ENCODE measurements around the gene COX5B.
"Not testable (repeated sequence)": the region's sequence is repeated elsewhere in the genome, so short reads cannot be mapped to it uniquely, and the experiment has no call there.

Gene COX5B, protein sequence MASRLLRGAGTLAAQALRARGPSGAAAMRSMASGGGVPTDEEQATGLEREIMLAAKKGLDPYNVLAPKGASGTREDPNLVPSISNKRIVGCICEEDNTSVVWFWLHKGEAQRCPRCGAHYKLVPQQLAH

DNA sequence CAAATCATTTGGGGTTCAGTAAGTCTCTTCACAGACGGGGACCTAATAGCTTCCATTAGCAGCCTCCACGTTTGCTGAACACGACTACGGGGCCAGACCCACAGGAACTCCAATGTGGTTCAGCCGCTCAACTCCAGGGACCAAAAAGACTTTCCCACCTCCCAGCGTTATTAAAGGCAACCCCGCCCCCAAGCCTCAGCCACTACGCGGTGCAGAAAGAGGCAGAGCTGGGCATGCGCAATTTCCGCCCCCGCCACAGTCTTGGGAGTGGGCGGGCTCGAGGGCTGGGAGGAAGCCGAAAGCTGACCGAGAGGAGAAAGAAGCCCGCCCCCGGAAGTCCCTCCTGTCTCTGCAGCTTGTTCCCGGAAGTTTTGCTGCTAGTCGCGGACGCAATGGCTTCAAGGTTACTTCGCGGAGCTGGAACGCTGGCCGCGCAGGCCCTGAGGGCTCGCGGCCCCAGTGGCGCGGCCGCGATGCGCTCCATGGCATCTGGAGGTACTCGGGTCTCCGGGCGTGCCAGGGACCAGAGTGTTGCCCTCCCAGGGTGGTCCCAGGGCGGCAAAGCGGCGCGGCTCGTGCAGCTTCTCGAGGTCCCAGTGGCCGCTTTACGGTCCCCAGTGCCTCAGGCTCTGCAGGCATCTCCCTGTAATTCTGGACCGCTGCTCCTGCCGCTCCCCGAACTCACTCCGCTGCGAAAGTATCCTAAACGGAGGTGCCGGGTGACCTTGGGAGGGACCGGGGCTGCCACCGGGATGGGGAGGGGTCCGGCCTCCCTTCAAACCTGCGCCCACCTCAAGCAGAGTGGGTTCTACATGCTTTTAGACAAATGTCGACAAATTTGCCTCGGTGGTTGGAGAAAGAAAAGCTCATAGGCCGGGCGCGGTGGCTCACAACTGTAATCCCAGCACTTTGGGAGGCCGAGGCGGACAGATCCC lies at the start of gene COX5B:
Gene COX5B (plus strand): TSS at position 368 of the 935 bp plus-strand sequence. CDS start 25 bp downstream, at position 393.
- DNase-seq (ENCODE audit: low read depth), result peak; percentile 98

DNA sequence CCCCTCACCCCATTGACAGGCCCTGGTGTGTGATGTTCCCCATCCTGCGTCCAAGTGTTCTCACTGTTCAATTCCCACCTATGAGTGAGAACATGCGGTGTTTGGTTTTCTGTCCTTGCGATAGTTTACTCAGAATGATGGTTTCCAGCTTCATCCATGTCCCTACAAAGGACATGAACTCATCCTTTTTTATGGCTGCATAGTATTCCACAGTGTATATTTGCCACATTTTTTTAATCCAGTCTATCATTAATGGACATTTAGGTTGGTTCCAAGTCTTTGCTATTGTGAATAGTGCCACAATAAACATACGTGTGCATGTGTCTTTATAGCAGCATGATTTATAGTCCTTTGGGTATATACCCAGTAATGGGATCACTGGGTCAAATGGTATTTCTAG lies 49.7 kb upstream of the COX5B start:
- not testable (repeated sequence) for DNase-seq (ENCODE audit: low read depth)

DNA sequence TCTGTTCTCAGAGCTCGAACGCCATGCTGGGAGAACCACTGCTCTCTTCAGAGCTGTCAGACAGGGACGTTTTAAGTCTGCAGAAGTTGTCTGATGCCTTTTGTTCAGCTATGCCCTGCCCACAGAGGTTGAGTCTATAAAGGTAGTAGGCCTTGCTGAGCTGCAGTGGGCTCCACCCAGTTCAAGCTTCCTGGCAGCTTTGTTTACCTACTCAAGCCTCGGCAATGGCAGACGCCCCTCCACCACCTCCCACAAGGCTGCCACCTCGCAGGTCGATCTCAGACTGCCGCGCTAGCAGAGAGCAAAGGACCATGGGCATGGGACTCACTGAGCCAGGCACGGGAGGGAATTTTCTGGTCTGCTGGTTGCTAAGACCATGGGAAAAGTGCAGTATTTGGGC lies 44.3 kb upstream of the COX5B start:
- not testable (repeated sequence) for DNase-seq (ENCODE audit: low read depth)

DNA sequence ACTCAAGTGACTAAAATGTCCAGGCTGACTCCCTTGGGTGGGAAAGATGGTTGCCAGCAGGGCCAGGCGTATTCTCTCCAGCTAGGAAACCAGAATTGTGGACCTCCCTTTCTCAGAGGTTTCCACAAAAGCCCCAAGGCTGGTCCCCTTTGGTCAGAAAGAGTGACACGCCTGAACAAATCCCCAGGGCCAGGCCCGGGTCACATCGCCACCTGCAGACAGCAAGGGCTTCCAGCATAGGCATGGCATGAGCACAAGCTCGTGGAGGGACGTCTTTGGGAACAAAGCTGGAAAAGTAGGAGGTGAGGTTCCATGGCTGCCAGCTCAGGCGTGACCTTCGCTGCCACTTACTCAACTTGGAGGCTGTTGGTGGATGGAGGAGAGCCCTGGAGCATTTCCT lies 40.8 kb upstream of the COX5B start:
- DNase-seq (ENCODE audit: low read depth), result not testable (repeated sequence)

DNA sequence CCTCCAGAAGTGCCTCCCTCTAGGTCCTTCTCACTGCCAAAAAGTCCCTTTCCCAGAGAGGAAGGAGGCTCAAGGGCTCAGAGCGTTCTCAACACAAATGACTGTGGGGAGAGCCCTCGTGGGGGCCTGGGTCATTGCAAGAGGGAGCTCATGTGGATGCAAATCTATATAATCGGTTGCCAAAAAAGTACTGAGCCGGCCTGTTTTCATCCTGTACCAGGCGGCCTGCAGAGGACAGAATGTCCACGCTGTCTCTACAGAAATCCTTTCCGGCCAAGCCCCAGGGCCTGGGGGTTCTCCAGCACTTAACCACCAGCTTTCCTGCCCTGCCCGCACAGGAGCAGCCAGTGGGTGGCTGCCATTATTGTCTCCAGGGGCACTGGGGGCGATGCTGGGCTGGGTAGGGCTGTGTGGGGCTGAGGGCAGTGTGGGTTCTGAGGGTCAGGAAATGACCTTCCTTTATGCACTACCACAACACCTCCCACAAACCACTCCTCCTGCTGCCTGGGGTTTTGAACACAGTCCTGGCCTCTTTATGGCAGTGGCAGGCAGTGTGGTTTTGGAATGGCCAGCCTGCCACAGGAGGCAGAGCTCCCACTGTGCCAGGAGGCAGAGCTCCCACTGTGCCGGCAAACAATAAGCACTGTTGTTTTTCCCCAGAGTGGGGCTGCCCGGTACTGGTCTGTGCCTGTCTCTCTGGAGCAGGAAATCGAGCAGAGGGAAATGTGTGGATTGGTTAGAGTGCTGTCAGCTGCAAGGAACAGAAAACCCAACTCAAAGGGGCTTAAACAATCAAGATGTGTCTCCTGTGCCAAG lies 40.1 kb upstream of the COX5B start:
- DNase-seq (ENCODE audit: low read depth), result not testable (repeated sequence)

DNA sequence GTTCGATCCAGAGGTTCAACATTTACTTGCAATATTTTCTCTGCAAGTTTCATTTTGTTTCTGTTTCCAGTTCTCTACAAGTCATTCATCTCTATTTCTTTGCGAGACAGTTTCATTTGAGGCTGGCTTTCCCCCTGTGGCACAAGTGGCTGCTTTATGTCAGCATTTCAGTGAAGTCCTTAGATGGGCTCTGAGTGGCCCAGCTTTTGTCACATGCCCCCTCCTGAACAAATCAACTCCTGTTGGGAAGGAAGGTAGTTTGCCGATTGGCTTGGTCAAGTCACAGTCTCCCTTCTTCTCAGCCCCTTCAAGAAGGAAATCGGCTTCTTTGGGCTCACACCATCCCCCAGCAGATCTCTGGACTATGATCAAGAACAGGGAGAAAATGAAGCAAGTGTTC lies 37.1 kb upstream of the COX5B start:
- DNase-seq (ENCODE audit: low read depth), result not testable (repeated sequence)

DNA sequence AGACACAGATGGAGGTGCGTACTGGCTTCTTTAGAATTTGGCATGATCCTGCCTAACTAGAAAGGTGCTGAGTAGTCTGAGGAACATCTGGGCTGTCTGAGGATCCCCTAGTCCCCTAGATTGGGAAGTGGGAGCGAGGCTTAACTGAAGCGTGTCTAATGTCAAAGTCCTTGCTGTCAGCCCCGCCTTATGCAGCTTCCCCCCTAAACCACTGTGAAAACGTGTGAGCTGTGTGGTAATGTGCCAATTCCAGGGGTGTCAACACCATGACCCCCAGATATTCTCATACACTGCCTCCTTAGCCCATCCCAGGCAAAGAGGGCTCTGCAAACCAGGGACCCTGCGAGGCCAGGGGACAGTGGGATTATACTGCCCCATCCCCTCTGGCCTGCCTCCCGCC lies 34.0 kb upstream of the COX5B start:
- DNase-seq (ENCODE audit: low read depth), result not testable (repeated sequence)

DNA sequence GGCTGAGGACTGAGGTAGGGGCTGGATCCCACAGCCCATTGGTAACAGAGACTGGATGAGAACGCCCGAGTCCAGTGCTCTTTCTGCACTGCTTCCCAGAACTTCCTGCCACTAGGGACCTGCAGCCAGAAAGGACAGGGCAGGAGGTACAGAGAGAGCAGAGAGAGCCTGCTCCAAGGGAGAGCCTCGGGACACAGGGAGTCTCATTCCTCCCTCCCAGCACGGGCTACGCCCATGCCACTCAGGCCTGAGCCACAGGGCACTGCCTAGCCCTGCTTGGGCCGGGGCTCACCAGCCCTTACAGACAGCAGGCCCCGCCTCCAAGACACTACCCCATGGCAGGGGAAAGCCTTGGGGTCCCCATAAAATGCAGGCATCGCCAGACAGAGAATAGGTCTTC lies 30.1 kb upstream of the COX5B start:
- not testable (repeated sequence) for DNase-seq (ENCODE audit: low read depth)

DNA sequence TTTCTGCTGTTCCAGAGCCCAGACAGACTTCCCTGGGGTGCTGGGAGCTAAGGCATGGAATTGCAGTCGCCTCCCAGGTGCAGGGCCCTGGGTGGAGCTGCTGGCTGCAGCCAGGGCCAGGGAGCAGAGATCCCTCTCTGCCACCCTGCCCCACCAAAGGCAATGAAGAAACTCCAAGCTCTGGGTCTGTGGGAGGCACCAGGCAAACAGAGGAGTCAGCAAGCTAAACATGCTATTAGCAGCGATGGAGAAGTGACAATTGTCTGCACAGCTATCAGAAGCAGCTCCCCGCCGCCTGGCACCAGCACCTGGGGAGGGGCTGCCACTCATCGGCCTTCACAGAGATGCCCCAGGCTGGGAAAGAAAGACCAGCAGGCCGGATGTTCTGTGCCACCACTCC lies 28.0 kb upstream of the COX5B start:
- no peak for DNase-seq (ENCODE audit: low read depth)

DNA sequence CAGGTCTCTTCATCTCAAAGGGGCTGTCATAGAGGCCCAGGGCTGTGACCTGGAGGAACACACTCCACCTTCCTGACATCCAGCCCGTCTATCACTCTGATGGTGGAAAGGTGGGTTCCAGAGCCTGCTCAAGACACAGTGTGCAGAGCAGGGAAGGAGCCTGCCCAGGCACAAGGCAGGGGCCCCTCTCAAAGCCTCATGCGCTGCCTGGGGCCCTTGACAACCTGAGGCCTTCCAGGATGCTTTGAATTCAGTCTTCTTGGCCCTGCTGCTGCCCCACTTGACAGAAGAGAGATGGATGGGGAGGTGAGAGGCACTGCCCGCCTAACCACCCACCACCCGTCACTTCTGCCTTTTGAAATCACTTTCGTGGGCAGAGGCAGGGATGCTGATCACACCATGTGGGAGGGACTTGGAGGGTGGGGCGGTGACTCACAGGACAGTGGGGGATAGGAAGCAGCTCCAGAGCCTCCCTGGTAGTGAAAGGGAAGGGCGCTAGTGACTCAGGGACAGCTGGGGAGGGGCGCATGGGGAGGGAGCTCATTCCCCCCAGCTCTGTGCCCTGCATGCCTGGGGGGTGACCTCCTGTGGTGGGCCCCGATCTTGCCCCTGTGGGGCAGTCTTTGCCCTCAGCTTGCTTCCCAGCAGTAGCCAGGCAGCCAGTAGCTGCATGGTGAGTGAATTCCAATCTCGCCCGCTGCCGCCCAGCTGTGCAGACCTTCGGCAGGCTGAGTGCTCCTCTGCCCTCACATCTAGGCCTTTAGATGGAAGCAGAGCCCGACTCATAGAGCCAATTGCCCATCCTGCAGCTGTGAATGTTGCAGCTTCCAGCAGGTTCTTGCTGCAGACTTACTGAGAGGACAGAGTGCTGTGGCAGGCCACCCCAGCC lies 26.7 kb upstream of the COX5B start:
- DNase-seq (ENCODE audit: low read depth), result peak; percentile 14

DNA sequence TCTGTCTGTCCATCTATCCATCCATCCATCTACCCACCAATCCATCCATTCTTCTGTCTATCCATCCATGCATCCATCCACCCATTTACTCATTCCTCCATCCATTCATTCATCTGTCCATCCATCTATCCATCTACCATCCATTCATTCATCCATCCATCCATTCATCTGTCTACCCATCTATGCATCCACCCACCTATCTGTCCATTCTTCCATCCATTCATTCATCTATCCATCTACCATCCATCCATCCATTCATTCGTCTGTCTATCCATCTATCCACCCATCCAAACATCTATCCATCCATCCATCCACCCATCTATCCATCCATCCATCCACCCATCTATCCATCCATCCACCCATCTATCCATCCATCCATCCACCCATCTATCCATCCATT lies 25.4 kb upstream of the COX5B start:
- not testable (repeated sequence) for DNase-seq (ENCODE audit: low read depth)

DNA sequence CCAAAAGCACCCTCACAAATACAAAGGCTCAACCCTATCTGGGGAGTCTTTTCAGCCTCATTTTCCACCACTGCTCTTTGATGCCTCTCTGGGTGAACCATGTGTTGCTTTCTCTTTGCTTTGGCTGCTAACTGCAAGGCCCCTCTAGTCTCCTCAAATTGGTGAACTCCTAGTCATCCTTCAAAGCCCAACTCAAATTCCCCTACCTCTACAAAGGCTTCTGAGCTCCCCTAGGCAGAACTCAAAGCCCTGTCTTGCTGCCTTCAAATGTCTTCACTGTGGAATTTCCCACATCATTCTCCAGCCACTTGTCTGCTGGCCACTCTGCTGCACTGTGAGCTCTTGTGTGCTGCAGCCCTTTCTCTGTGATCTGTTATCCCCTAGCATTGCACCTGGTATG lies 22.9 kb upstream of the COX5B start:
- DNase-seq (ENCODE audit: low read depth), result not testable (repeated sequence)

DNA sequence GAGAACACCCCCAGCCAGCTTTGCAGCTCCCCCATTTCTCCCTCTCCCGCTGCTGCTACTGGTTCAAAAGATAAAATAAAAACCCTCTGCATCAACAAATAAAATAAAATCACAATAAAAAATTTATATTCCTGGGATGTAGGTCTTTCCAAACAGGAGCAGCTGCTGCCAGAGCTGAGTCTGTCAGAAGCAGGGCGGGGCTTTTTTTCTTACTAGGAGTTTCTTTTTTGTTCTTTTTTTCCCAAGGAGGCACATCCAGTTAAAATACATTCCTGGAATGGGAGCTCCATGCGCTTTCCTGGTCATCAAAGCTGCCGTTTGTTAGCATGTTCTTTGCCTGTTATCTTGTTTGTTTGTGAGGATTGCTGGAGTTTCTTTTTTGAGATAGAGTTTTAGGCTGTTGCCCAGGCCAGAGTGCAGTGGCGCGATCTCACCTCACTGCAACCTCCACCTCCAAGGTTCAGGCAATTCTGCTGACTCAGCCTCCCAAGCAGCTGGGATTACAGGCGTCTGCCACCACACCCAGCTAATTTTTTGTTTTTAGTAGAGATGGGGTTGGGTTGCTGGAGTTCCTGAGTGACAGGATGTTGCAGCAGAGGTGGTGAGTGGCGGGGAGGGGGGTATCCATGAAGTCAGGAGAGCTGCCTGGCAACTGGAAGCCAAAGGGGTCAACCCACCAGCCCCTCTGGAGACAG lies 20.4 kb upstream of the COX5B start:
- DNase-seq (ENCODE audit: low read depth), result not testable (repeated sequence)

DNA sequence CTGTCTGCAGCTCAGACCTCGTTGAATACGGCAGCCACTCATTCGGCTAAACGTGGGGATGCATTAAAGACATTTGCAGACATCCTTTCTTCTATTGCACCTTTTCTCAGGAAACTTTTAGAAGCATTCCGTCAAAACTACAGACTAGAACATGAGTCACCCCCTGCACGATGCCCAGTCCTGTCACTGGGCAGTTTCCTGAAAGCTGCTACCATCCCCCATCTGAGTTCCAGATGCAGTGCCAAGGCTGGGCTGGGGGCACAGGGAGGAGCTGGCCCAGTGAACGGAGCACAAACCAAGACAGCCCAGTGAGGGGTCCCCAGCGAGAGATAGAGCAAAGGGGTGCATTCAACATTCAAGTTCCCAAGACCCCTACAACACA lies 19.8 kb upstream of the COX5B start:
- DNase-seq (ENCODE audit: low read depth), result not testable (repeated sequence)

DNA sequence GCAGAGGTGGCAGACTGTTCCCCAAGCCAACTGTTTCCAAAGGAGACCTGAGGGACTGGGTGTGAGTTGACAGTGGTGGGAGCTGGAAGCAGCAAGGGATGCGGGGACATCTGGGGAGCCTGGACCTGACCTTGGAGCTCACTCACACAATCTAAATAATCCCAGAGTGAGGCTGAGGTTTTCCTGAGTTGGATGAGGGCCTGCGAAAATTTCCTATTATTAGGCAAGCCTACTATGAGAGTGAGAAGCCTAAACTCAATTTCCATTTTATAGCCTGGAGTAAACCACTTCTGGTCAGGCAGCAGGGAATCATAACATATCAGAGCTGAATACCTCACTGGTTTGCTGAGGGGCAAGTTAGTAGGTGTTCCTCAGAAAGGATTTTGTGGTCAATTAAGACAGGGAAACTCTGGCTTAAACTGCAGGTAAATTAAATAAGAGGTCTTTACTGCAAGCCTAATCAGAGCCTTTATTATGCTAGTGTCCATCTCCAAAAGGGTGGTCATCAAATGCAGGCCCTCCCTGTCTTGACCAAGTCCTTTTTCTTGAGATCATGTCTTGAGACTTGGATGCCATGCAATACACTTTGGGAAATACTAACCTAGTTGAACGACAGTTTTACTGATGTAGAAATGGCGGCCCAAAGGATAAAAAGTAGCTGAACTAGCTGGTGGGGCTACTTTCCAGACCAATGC lies 1.7 kb upstream of the COX5B start:
- no peak for DNase-seq (ENCODE audit: low read depth)

DNA sequence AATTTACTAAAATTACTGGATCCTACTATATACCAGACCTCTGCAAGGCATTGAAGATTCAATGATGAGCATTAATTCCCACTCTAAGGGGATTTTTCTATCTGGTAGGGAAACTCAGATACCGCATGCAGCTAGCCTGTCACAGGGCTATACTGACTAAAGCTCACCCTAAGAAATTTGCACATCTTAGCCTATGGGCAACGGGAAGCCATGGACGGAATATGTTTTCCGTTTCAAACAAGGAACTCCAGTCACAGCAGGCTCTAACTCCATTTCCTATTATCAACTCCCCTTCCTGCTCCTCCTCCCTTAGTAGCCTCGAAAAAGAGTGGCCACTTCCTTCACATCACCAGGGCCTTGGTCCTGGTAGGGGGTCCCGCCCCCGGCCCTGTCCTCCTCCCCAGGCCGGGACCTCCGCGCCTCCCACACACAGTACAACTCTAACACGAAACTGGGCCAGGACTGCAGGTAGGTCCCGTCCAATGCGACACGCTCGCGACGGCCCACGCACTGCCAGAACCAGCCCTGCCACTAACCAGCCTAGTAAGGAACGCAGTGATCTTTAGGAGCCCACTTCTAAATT lies 659 bp upstream of the COX5B start:
- peak; percentile 35 for DNase-seq (ENCODE audit: low read depth)

DNA sequence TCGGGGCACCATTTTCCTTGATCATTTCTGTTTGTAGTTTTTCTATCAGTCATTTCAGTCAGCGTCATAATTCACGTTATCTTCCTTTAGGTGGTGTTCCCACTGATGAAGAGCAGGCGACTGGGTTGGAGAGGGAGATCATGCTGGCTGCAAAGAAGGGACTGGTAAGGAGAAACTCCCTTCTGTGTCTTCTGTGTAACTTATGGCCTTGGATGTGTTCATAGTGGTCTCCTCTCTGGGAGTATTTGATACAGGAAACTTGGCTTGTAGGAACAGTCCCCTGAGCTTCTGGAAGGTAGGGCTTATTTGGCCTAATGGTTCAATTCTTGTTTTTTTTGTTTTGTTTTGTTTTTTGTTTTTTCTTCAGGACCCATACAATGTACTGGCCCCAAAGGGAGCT lies 1.1 kb downstream of the COX5B start:
- no peak for DNase-seq (ENCODE audit: low read depth)

DNA sequence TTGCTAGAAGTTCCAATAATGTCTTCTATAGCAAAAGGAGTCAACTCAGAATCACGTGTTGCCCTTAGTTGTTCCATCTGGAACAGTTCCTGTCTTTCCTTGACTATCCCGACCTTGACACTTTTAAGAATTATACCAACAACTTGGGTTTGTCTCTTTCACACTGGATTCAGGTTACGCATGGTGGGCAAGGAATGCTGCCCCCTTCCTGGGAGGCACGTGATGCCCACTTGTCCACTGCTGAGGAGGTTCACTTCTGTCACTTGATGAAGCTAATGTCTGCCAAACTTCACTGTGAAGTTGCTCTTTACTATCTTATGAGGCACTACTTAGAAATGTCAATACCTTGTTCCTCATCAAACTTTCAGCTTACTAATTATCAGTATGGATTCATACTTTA lies 5.3 kb downstream of the COX5B start:
- no peak for DNase-seq (ENCODE audit: low read depth)

DNA sequence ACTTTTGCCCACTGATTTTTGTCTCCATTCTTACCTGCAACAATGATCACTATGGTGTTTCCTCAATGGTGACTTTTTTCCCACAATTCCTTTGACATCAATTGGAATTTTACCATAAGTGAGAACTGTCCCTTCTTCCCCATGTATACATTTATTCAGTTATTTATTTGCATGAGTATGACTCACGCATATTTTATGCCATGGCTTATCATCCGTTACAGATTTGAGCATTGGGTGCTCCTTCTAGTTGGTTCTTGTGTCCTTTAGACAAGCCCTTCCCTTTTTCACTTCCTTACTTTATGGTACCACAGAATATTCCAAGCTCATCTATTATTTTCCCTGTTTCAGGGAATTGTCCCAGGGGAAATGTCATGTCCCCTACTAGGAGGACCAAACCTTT lies 7.6 kb downstream of the COX5B start:
- DNase-seq (ENCODE audit: low read depth), result peak; percentile 10

DNA sequence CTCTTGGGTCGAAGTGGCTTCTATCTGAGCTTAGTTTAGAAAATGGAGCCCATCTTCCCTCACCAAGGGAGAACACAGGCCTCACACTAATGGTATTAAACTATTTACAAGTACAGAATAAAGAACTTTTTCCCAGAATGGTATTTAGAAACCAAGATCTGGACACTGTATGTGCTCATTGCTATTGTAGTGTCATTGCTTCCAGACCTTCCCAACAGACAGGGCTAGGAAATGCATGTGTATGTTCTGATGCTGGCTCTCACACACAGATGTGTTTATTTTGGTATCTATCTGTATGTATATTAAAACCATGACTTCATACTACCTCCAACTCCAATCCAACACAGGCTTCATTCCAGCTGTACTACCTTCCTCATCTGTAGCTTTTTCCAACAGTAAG lies 8.0 kb downstream of the COX5B start:
- no peak for DNase-seq (ENCODE audit: low read depth)
